H1 (cell line): ENCODE results near the gene KRCC1. TPM values are rescaled to one million over a fixed set of nuclear protein-coding genes. Genes with fewer than 3 reads are reported as not detected.

Experiments
- POLR2AphosphoS5 ChIP-seq: IDR thresholded peaks from 2 replicates; pipeline ENCODE4 v1.6.1; 2011; ENCODE audit warnings: low read depth, low read length
- RAD21 ChIP-seq, 2 experiments: IDR thresholded peaks in 1 of 2; conservative IDR thresholded peaks in 1 of 2; 2 replicates each; pipeline ENCODE4 v1.6.1; 2011; ENCODE audit warnings: low read depth in 2 of 2, low read length in 2 of 2, improper control_type of control experiment in 1 of 2, inconsistent platforms in 1 of 2, mild to moderate bottlenecking in 1 of 2, moderate library complexity in 1 of 2
- polyA plus RNA-seq, 7 experiments: library from polyadenylated mRNA; depleted of rRNA in 3 of 7; stranded (reverse) in 5 of 7; unstranded in 2 of 7; fragments of >200 nt in 5 of 7; fragments of 200-250 nt in 2 of 7; gene quantifications; 1 replicate in 5 of 7; 2 replicates in 1 of 7; 4 replicates in 1 of 7; pipeline versions ENCODE4 v1.2.1 to v1.2.3, GENCODE V29; 2011 to 2013; ENCODE audit warnings: missing spikeins in 2 of 7, mixed read lengths in 2 of 7
- total RNA-seq: library from RNA; stranded (reverse); fragmentation: NEBNext Ultra II Directional; extraction: Animal tissue kit (Norgen Biotek cat#: 25700); gene quantifications from 2 replicates; pipeline ENCODE4 v1.2.1, GENCODE V29; 2021

The KRCC1 gene
- total and polyA plus RNA-seq, 2 of the 8 experiments (the other 6 are each of a cell fraction or from before 2014, with no cell fraction given), result 5.1 to 8.5 TPM

GRCh38 chr2:88097891-88098557 is 42.4 kb upstream of the KRCC1 start (continued):
- TF ChIP-seq RAD21 (IDR thresholded peaks at IDR 0.05 in 1 of 2, conservative IDR thresholded peaks at IDR 0.05 in 1 of 2; ENCODE audit: low read depth in 2 of 2, low read length in 2 of 2) (no peak), POLR2AphosphoS5 (no peak)
- TF ChIP-seq, all 59 proteins: peak for 0
